Activated CD8-positive, alpha-beta memory T cell treated with anti-CD3 and anti-CD28 coated beads for 24 hours (primary cell): Measurements from ENCODE around the gene PSKH1.

Experiments
- DNase-seq: peaks from one replicate; pipeline ENCODE4 v3.0.0-alpha.2; 2020

Gene PSKH1

DNA sequence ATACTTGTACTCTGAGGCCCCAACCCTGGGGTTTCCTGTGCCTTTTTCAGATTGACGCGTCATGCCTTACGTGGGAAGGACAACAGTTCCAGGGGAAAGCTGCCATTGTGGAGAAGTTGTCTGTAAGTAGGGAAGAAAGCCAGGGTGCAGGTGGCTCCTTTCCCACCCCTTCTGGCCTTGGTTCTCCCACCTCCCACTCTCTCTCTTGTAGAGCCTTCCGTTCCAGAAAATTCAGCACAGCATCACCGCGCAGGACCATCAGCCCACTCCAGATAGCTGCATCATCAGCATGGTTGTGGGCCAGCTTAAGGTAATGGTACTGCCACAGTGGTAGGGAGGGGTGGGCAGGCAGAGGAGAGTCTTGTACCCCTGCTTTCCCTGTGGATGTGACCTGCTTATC is 24.8 kb upstream of the PSKH1 start:
- DNase-seq: no peak

DNA sequence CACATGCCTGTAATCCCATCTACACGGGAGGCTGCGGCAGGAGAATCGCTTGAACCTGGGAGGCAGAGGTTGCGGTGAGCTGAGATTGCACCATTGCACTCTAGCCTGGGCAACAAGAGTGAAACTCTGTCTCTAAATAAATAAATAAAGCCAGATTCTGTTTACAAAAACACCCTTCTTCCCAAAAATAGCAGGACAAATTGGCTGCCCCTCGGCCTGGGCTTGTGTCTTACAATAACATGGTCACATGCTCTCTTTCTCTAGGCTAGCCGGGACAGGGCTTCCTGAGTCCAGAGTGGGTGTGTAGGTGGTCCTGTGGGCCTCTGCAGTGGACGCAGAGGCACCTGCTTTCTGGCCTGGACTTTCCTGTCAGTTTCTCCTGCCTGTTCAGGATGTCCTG is 23.4 kb upstream of the PSKH1 start:
- no peak for DNase-seq

DNA sequence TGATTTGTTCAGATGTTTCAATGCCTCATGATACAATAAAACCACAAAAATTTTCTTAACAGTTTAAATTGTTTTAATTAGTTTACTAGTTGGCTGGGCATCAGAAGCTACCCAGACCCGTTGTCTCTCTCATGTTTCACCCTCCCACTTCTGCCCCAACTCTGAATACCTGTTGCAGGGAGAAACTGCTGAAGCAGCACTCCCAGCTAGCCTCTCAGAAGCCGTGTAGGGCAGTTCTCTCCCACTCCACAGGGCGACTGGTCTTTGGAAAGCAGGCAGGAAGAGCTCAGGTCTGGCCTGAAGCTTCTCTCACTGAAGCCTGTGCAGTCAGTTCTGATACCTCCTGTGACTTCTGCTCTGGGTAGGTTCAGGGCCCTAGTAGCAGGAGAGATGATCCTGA is 21.8 kb upstream of the PSKH1 start:
- no peak for DNase-seq

DNA sequence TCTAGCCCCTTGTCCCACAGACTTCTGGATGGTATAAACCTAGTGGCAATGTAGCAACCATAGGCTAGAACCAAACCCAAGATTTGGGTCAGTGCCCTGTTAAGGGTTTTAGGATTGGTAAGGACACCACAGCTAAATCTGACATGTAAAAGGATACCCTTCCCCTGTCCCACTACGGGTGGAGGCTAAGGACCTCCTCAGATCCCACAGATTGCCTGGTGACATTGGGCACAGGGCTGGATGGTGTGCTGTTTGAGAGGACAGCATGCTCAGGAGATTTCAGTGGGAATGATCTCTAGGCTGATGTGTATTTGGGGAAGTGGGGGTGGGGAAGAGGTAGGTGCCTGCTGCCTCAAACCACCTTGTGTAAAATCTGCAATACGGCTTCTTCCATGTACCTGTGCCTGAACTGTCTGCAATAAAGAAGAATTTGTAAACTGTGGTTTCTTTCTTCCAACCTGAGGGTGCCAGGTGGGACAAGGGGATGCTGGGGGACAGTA is 20.9 kb upstream of the PSKH1 start:
- no peak for DNase-seq

DNA sequence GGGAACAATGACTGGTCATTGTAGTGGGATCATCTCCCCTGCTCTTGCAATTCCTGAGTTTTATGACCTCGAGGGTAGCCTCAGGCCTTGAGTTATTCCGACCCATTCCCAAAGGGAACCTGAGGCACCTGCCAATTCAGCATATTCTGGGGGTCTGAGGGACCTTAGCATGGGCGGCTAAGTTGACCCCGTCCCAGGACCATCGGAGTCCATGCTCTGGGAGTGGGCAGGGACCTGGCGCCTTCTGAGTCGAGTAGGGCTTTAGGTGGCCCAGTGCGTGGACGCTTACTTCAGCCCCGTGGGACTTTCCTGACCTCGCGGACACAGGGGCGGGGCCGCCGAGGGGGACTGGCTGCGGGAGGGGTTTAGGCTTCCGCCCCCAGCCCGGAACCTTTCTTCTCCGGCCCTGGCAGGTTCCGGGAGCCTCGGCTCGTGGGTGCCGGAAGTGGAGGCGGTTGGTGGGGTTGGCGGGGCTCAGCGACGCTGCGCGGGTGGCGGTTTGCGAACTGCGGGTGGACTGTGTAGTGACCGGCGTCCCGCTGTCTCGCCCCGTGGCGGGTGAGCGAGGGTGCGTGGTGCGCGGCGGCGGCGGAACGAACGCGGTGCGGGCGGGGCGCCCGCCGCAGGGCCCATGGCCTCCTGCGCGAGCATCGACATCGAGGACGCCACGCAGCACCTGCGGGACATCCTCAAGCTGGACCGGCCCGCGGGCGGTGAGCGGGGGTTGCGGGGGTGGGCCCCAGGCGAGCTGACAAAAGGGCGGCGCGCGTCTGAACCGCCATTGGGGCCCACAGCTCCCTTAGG is 20.2 kb upstream of the PSKH1 start, which contains the start of gene EDC4:
TSS of gene EDC4 (plus strand) at position 422 of the 804 bp plus-strand sequence. CDS start at position 632, 210 bp downstream.
- DNase-seq: peak; percentile 98

DNA sequence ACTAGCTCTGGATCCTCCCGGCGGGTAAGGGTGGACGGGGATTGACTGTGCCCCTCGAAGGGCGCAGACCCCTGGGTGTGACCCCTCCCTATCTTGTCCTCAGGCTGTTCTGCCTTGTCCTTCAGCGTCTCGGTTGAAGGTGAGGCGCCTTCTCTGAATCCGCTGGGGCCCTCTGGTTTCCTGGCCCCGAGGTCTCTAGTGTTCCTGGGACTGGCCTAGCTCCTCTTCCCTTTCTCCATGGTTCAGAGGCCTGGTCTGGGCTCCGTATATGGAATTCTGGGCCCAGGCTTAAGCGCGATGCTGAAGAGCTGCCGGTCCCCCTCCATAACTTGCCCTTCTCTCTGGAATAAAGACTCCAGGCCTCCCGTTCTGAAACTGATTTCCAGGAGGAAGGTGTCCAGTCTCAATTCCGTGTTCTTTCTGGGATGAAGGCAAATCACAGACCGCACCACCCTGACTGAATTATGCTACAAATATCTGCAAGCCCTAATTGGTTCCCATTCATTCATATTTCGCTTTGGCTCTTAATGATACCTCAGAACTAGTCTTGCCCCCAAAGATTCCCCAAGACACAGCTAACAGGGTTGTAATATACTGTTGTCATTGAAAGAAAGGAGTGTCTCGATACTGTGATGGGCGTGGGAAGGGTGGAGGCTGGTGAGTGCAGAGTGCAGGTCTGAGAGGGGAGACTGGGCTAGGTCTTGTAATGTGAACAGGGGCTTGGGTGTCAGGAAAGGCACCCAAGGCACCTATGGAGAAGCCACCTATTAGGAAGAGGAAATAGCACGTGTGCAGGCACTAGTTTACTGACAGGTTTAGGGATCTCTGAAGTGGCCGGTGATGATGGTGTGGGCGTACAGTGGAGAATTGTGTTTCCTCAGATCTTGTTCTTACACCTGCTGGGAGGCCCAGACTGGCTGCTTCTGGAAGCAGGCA is 19.4 kb upstream of the PSKH1 start:
- DNase-seq: no peak

DNA sequence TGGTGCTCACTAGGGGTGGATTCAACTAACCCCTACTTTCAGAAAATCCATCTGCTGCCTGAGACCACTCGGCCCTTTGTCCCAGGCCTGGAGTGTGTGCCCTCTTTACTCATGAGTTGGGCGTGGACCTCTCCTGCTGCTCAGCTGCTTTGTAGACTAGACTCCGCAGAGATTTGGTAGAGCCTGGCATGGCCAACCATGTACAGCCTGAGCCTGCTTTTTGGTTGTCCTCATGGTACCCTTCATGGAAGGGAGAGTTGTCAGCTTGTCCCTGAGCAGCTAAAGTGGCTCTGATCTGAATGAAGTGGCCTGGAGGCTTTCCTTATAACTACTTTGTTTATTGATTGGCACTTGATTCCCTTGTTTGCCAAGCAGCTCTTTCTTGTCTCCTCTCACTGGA is 18.7 kb upstream of the PSKH1 start:
- DNase-seq: no peak

DNA sequence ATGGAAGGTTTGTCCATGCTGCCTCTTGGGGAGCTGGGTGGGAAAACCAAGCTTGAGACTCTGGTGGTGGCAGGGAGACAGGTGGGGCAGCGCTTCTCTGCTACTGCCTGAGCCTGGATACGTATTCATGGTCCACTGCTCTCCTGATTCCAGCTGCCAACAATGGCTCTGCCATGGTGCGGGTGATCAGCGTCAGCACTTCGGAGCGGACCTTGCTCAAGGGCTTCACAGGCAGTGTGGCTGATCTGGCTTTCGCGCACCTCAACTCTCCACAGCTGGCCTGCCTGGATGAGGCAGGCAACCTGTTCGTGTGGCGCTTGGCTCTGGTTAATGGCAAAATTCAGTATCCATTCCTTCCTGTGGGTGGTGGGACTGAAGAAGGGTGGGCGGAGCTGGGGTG is 16.0 kb upstream of the PSKH1 start:
- no peak for DNase-seq

DNA sequence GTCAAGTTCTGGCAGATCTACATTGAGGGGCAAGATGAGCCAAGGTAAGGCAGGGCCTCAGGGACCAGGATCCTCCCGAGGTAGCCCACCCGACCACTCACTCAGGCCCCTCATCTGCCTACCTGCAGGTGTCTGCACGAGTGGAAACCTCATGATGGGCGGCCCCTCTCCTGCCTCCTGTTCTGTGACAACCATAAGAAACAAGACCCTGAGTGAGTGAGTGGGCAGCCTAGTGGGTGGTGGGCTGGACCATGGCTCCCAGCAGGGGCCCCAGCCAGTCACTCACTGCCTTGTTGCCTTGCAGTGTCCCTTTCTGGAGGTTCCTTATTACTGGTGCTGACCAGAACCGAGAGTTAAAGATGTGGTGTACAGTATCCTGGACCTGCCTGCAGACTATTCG is 14.8 kb upstream of the PSKH1 start:
- no peak for DNase-seq

DNA sequence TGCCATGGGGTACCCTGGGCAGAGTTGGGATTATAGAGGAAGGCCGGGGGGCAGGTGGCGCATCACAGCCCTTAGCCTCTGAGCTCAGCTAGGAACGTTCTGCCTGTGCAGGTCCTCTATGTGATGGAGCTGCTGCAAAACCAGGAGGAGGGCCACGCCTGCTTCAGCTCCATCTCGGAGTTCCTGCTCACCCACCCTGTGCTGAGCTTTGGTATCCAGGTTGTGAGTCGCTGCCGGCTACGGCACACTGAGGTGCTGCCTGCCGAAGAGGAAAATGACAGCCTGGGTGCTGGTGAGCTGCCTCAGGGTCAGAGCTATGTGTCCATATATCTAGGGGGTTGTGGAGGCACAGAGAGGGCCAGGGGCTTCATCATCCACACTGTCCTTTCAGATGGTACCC is 14.2 kb upstream of the PSKH1 start:
- DNase-seq: no peak

DNA sequence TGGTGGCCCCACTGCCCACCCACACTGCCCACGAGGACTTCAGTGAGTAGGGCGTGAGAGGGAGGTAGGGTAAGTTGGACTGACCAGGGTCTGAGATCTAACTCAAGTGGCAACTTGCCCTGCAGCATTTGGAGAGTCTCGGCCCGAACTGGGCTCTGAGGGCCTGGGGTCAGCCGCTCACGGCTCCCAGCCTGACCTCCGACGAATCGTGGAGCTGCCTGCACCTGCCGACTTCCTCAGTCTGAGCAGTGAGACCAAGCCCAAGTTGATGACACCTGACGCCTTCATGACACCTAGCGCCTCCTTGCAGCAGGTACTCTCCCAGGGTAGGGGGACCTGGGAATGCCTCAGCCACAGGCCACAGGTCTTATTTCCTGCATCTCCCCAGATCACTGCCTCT is 13.6 kb upstream of the PSKH1 start:
- no peak for DNase-seq

DNA sequence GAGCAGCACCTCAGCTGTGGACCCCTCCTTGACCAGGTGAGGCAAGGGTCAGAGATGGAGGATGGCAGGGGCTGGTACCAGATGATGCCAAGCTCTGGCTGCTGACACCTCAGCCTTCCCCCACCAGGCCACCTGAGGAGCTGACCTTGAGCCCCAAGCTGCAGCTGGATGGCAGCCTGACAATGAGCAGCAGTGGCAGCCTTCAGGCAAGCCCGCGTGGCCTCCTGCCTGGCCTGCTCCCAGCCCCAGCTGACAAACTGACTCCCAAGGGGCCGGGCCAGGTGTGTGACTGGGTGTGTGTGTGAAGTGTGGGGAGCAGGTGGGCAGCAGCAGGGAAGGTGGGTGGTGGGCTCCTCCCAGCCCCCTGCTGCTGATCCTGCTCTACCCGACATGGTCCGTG is 13.1 kb upstream of the PSKH1 start:
- no peak for DNase-seq

DNA sequence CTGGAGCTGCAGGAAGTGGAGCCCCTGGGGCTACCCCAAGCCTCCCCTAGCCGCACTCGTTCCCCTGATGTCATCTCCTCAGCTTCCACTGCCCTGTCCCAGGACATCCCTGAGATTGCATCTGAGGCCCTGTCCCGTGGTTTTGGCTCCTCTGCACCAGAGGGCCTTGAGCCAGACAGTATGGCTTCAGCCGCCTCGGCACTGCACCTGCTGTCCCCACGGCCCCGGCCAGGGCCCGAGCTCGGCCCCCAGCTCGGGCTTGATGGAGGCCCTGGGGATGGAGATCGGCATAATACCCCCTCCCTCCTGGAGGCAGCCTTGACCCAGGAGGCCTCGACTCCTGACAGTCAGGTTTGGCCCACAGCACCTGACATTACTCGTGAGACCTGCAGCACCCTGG is 12.5 kb upstream of the PSKH1 start:
- no peak for DNase-seq

DNA sequence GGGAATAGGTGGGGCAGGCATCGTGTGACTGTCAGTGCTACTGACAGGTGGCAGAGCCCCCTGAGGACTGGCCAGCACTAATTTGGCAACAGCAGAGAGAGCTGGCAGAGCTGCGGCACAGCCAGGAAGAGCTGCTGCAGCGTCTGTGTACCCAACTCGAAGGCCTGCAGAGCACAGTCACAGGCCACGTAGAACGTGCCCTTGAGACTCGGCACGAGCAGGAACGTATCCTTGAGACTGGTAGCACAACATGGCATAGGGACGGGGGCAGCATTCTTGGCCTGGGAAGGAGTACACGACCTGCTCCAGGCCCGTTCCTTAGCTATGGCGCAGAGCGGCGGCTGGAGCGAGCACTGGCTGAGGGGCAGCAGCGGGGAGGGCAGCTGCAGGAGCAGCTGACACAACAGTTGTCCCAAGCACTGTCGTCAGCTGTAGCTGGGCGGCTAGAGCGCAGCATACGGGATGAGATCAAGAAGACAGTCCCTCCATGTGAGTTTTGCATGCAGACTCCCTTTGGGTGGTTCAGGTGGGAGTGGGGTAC is 11.4 kb upstream of the PSKH1 start:
- no peak for DNase-seq

DNA sequence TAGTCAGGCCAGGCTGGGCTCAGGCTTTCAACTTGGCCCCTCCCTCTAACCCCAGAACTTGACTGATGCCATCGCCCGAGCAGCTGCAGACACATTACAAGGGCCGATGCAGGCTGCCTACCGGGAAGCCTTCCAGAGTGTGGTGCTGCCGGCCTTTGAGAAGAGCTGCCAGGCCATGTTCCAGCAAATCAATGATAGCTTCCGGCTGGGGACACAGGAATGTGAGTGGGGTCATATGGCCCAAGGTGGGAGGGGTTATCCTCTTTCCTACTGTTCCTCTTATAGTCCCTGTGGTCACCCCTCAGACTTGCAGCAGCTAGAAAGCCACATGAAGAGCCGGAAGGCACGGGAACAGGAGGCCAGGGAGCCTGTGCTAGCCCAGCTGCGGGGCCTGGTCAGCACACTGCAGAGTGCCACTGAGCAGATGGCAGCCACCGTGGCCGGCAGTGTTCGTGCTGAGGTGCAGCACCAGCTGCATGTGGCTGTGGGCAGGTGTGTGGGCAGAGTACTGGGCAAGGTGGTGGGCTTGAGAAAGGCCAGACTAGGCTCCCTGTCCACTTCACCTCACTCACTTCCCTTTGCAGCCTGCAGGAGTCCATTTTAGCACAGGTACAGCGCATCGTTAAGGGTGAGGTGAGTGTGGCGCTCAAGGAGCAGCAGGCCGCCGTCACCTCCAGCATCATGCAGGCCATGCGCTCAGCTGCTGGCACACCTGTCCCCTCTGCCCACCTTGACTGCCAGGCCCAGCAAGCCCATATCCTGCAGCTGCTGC is 10.5 kb upstream of the PSKH1 start:
- DNase-seq: no peak

DNA sequence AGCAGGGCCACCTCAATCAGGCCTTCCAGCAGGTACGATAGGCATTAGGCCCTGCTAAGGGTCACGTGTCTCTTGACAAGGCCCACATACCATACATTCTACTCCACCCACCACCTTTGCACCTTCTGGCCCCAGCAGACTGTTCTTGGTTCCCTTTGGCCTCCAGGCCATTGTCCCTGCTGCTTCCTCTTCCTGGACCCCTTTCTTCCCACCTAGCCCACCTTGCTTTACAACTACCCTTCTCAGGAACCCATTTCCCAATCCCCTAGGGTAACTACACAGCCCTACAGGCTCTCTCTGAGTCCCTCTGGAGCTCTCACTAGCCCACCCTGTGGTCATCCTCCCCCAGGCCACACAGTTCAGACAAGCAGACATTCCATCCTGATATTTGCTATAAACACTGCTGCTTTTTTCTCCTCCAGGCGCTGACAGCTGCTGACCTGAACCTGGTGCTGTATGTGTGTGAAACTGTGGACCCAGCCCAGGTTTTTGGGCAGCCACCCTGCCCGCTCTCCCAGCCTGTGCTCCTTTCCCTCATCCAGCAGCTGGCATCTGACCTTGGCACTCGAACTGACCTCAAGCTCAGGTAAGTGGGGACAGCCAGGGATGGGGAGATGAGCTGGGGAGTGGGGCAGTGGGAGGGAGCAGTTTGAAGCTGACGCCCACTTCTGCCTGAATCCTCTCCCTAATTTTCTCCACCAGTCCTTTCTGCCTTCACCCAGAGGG is 9.7 kb upstream of the PSKH1 start:
- no peak for DNase-seq

DNA sequence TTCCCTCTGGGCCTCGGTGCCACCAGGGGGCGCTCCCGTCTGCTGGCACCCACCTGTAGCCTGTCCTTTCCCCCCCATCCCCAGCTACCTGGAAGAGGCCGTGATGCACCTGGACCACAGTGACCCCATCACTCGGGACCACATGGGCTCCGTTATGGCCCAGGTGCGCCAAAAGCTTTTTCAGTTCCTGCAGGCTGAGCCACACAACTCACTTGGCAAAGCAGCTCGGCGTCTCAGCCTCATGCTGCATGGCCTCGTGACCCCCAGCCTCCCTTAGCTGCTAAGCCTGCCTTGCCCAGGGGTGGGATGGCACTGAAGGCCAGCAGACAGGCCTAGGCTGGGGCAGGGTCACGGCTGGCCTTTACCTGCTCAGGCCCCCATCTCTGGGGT is 9.2 kb upstream of the PSKH1 start:
- DNase-seq: peak; percentile 88

DNA sequence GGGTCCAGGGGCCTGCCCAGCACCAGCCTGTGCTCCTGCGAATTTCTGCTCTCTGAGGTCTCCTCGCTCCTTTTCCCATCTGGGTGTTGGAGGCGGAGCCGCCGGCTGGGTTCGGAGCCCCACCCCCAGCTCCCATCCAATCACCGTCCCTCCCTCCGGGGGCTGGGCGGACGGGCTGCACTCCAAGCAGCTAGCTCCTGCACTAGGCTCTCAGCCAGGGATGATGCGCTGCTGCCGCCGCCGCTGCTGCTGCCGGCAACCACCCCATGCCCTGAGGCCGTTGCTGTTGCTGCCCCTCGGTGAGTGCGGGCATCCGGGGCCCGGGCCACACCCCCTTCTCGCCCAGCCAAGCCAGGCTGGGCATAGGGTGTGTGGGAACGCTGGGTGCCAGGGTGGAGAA is 8.4 kb upstream of the PSKH1 start, which contains the start of gene NRN1L:
TSS of gene NRN1L (plus strand) at position 202 of the 400 bp plus-strand sequence. CDS start at position 221, 19 bp downstream.
- DNase-seq: no peak

DNA sequence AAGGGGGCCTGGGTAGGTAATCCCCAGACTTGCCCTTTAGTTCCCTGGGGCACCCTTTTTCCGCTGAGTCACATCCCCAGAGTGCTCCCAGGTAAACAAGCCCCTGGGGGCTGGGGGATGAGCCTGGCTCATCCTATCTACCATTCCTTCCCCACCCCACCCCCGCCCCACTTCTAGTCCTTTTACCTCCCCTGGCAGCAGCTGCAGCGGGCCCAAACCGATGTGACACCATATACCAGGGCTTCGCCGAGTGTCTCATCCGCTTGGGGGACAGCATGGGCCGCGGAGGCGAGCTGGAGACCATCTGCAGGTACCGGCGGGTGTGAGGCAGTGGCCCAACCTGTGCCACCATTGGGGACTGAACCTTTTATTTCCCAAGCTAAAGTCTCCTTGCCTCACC is 7.5 kb upstream of the PSKH1 start:
- DNase-seq: no peak

DNA sequence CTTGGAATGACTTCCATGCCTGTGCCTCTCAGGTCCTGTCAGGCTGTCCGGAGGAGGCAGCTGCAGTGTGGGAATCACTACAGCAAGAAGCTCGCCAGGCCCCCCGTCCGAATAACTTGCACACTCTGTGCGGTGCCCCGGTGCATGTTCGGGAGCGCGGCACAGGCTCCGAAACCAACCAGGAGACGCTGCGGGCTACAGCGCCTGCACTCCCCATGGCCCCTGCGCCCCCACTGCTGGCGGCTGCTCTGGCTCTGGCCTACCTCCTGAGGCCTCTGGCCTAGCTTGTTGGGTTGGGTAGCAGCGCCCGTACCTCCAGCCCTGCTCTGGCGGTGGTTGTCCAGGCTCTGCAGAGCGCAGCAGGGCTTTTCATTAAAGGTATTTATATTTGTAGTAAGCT is 7.1 kb upstream of the PSKH1 start:
- DNase-seq: no peak

DNA sequence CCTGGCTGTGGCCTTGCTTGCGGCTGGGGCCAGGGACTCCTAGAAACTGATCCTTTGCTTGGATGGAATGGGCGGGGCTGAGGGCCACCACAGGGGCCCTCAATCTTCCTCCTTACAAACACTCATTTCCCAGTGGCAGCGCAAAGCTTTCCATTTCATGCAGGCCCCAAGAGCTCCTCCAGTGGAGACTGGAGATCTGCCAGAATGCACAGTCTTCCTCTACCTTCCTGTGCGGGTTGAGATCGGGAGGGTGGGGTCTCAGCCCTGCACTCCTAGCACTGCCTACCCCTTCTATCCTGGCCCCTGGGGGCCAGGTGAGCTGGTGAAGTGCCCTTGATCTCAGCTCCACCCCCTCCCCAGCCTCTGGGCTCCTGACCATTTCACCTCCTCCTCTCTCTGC is 6.7 kb upstream of the PSKH1 start:
- DNase-seq: no peak

DNA sequence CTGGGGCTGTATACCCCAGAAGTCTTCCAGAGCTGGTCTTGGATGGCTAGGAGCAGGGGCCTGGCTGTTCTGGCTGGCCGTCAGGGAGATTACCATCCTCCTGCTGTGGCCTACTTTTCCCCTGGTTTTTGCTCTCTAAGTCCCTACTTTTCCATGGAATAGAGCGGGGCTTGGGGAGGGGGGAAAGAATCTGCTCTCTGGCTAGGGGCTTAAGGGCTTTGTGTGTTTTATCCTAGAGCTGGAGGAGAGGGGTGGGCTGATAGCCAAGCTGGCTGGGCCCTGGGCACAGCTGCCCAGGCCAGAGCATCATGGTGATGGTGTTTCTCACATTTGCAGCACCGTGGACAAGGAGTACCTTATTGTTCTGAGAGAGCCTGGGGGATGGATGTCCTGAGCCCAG is 4.7 kb upstream of the PSKH1 start:
- no peak for DNase-seq
